Activated CD8-positive, alpha-beta memory T cell treated with anti-CD3 and anti-CD28 coated beads, Interleukin-2, amount 50 U/mL, for 1 hour (primary cell): ENCODE measurements around the gene DSG3.

Source experiments
- DNase-seq: peaks from one replicate; pipeline ENCODE4 v3.0.0-alpha.2; 2020; ENCODE audit errors: extremely low read depth

The DSG3 gene

GRCh38 chr18:31513189-31513935 is 65.8 kb downstream of the DSG3 start:
- no peak for DNase-seq

GRCh38 chr18:31516437-31516836 is 68.9 kb downstream of the DSG3 start:
- no peak for DNase-seq

GRCh38 chr18:31526374-31526773 is 78.8 kb downstream of the DSG3 start:
- no peak for DNase-seq
